Measurements from ENCODE around the gene UAP1. TPM values are rescaled to one million over a fixed set of nuclear protein-coding genes. Genes with fewer than 3 reads are reported as not detected.

The UAP1 gene
- total RNA-seq, 1 experiment from 2014 or later, result 26.9 TPM

GRCh38 chr1:162587347-162587746, 25.8 kb downstream of the UAP1 start:
- Histone ChIP-seq H3K56ac (ENCODE audit: insufficient read length, low read depth, low read length) (no peak overlapping the region), H3K23me2 (ENCODE audit: insufficient read length, low read depth, low read length, poor library complexity, severe bottlenecking) (no peaks in the 10 kb centered on the region), H2BK120ac (ENCODE audit: low read depth, low read length, poor library complexity, severe bottlenecking) (no peak overlapping the region), H2BK20ac (ENCODE audit: low read depth, low read length, poor library complexity, severe bottlenecking) (no peak overlapping the region), H3K79me1 (ENCODE audit: insufficient read depth, low read depth, low read length, poor library complexity, severe bottlenecking) (no peaks in the 10 kb centered on the region), H3K9ac (ENCODE audit: extremely low read depth, insufficient read length, low read length) (no peak overlapping the region), H3T11ph (ENCODE audit: low read length) (no peak overlapping the region), H3K14ac (ENCODE audit: insufficient read depth, low read length) (no peak overlapping the region), H3K18ac (ENCODE audit: insufficient read length, low read depth, low read length) (no peak overlapping the region), H3K4me2 (ENCODE audit: insufficient read depth, insufficient read length, low read length) (no peak overlapping the region), H2BK12ac (ENCODE audit: insufficient read length, low read depth, low read length) (no peak overlapping the region), H4K5ac (ENCODE audit: insufficient read length, low read depth, low read length) (no peak overlapping the region), H3K4ac (ENCODE audit: low read depth, low read length) (no peak overlapping the region), H3K27me3 (ENCODE audit: insufficient read depth, low read length) (no peaks in the 10 kb centered on the region), H4K20me1 (ENCODE audit: control insufficient read depth, insufficient read depth, insufficient read length) (no peaks in the 10 kb centered on the region), H2AFZ (ENCODE audit: low read length) (no peak overlapping the region), H4K8ac (replicated peaks; ENCODE audit: insufficient read length, low read depth, low read length) (no peak overlapping the region), H3K4me1 (ENCODE audit: insufficient read depth, low read length) (no peaks in the 10 kb centered on the region), H2BK15ac (ENCODE audit: low read depth, low read length) (no peak overlapping the region), H2AK5ac (ENCODE audit: insufficient read length, low read length) (no peak overlapping the region), H3K23ac (ENCODE audit: insufficient read length, low read depth, low read length) (no peak overlapping the region), H3K79me2 (ENCODE audit: insufficient read depth, low read length) (no peaks in the 10 kb centered on the region), H3K27ac (ENCODE audit: insufficient read length, low read depth, low read length) (no peak overlapping the region), H2BK5ac (ENCODE audit: insufficient read length, low read length) (no peak overlapping the region), H4K91ac (ENCODE audit: insufficient read length, low read depth, low read length) (no peak overlapping the region), H3K9me3 (ENCODE audit: control insufficient read depth, low read depth, low read length) (no peaks in the 10 kb centered on the region)
- Mint-ChIP-seq H3K27me3 (ENCODE audit: low read depth) (no peaks in the 10 kb centered on the region), H3K4me1 (no peaks in the 10 kb centered on the region), H3K36me3 (ENCODE audit: insufficient read depth in 1 of 3, low read depth in 3 of 3) (peaks cover 0 to 12% (median 12%) of the 10 kb centered on the region in 3 experiments; a peak in 6 of 7 replicates), H3K4me3 (no peak overlapping the region), H3K27ac (no peak overlapping the region), H3K9me3 (no peaks in the 10 kb centered on the region)
- DNase-seq, result no peak
- no CpG with 5 or more reads among the region's 6 CpGs for WGBS (ENCODE audit: extremely low coverage, insufficient read length, low lambda C conversion rate)
- TF ChIP-seq CTCF (conservative IDR thresholded peaks at IDR 0.05), result no peak

Measured in H9 (cell line).